HG03280 (cell line): ENCODE results near the gene LTV1.
A peak's percentile ranks its signal among the peaks of the same experiment; 100 is the strongest.
"Not testable (repeated sequence)": the region's sequence is repeated elsewhere in the genome, so short reads cannot be mapped to it uniquely, and the experiment has no call there.

Source experiments
- ATAC-seq: cut with Tn5 transposase; IDR thresholded peaks from one replicate; pipeline ENCODE4 v1.9.1; 2021; ENCODE audit warnings: mild to moderate bottlenecking, moderate library complexity; ENCODE audit not compliant: unreplicated experiment

The LTV1 gene

GRCh38 chr6:143842902-143843676, at the start of gene LTV1:
Gene LTV1, plus strand, starts transcription at chr6:143843338. Its CDS starts 140 bp downstream, at chr6:143843478.
- peak; percentile 100 for ATAC-seq

DNA sequence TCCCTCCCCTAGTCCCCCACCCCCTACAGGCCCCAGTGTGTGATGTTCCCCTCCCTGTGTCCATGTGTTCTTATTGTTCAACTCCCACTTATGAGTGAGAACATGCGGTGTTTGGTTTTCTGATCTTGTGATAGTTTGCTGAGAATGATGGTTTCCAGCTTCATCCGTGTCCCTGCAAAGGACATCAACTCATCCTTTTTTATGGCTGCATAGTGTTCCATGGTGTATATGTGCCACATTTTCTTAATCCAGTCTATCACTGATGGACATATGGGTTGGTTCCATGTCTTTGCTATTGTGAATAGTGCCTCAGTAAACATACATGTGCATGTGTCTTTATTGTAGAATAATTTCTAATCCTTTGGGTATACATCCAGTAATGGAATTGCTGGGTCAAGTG, 46.6 kb upstream of the LTV1 start:
- not testable (repeated sequence) for ATAC-seq

GRCh38 chr6:143798487-143798886, 44.7 kb upstream of the LTV1 start:
- not testable (repeated sequence) for ATAC-seq

DNA sequence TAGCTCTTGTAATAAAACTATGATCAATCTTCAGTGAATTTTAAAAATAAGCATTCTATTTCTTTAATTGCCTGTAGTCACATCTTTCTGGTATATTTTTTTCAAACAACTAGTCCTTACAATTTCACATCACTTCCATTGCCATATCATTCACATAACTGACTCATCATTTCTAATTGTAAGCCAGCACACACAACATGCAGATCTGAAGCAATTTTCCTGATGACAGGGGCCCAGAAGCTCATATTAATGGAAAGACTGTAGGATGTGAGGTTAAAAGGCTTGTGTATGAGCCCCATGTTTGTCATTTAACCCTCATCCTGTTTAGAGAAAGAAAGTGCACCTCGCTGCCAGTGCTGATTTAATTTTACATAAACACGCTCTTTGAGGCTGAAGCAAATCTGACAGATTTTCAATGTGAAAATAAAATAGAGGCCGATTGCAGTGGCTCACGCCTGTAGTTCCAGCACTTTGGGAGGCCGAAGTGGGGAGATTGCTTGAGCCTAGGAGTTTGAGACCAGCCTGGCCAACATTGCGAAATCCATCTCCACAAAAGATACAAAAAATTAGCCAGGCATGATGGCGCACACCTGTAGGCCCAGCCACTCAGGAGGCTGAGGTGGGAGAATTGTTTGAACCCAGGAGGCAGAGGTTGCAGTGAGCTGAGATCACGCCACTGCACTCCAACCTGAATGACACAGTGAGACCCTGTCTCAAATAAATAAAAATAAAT, 40.1 kb upstream of the LTV1 start:
- no peak for ATAC-seq

DNA sequence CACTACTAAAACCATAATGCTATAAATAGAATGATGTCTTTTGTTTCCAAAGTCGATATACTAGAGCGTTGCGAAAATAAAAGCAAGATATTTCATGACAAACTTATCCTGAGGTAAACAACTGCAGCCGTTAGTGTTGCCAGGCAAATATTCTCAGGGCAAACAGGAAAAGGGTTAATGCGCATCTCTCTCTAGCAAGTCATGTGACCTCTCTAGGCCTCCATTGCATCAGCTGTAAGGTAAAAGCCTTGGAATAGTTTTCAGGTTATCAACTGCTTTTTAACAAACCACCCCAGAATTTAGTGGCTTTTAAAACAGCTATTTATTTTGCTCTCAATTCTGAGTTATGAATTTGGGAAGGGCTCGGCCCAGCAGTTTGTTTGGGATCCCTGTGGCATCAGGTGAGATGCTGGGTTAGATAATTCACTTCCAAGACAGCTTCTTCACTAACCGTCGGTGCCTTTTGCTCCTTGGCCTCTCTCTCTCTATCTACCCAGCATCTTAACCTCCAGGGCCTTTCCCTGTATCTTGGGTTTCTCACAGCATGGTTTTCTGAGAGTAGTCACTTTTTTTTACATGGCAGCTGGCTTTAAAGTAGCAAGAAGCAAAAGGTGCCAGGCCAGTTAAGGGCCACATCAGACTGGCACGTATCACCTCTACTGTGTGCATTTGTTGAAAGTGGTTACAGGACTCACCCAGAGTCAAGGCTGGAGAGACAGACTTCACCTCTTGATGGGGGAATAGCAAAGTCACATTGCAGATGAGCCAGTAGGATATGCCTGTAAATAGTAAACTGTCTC, 39.2 kb upstream of the LTV1 start:
- ATAC-seq = no peak

GRCh38 chr6:143804835-143805239, 38.3 kb upstream of the LTV1 start:
- ATAC-seq = no peak

DNA sequence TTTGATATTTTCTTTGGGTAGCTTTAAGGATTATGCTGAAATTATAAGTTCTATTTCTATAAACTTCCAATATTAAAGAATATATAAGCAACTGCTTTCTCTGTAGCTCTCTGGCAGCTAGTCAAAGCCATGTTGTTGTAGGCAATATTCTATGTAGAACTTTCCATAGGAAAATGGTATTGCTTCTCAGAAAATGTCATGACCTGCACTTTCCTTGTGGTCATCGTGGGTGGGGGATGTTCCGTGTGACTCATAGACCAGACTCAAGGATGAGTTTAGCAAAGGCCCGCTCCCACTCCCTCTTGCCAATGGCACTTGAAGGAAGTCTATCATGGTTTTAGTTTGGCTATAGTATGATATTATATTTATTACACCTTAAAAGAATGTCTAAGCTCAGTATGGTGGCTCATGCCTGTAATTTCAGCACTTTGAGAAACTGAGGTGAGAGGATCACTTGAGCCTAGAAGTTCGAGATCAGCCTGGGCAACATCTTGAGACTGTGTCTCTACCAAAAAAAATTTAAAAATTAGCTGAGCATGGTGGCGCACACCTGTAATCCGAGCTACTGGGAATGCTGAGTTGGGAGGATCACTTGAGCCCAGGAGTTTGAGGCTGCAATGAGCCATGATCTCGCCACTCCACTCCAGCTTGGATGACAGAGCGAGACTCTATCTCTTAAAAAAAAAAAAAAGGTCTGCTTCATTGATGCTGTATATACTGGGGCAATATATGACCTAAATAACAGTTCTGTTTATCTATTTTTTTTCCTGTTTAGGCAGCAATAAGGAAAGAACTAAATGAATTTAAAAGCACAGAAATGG, 36.6 kb upstream of the LTV1 start:
- no peak for ATAC-seq

- ATAC-seq = no peak
Measured at GRCh38 chr6:143807103-143807772, 35.9 kb upstream of the LTV1 start.

DNA sequence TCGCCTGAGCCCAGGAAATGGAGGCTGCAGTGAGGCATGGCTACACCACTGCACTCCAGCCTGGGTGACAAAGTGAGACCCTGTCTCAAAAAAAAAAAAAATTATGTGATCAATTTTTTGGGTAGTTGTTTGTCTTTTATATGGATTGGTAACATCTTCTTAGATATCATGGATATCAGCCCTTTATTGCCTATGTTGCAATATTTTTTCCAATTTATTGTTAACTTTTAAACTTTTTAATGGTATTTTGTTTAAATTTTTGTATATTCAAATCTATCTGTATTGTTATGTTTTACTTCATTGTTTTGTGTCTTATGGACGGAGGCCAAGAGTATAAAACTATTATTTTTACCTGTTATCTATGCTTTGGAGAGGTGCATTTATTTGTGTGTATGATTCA, 32.4 kb upstream of the LTV1 start:
- ATAC-seq = no peak

GRCh38 chr6:143811501-143812157, 31.5 kb upstream of the LTV1 start:
- no peak for ATAC-seq

- no peak for ATAC-seq
Measured at GRCh38 chr6:143817621-143818020, 25.5 kb upstream of the LTV1 start.

- ATAC-seq = no peak
Measured at GRCh38 chr6:143821359-143821758, 21.8 kb upstream of the LTV1 start.

GRCh38 chr6:143822584-143823024, 20.5 kb upstream of the LTV1 start:
- ATAC-seq = no peak

GRCh38 chr6:143823548-143823947, 19.6 kb upstream of the LTV1 start:
- ATAC-seq = no peak

DNA sequence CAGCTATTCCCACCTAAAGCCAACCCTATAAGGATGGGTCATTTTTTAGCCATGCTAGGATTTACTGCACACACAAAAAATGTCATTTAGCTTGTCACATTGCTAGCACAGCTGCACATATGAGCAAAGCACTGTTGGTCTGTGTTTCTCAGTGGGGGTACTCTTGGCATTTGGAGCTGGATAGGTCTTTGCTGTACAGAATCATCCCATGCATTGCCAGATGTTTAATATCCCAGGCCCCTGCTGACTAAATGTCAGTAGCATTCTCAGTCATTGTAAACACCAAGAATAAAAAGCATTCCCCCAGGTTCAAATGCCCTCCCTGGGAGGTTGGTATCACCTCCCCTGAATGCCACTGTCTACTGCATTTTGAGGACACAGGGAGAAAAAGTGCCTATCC, 14.6 kb upstream of the LTV1 start:
- ATAC-seq = no peak

DNA sequence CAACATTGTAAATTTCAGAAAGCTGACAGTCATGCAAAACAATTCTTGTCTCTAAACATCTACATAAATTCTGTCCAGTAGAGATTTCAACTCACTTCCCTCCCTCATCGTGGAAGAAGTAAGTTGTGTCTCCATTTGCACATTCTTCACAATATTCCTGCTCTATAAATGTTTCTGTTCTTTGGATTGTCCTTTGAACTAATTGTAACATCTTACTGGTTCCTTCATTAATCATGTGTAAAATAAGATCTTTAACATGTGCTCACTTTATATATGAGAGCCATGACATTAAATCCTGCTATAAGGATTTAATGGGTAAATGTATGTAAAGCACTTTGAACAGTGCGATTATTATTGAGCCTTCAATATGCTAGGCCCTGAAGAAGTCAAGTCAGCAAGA, 7.0 kb upstream of the LTV1 start:
- ATAC-seq = no peak

DNA sequence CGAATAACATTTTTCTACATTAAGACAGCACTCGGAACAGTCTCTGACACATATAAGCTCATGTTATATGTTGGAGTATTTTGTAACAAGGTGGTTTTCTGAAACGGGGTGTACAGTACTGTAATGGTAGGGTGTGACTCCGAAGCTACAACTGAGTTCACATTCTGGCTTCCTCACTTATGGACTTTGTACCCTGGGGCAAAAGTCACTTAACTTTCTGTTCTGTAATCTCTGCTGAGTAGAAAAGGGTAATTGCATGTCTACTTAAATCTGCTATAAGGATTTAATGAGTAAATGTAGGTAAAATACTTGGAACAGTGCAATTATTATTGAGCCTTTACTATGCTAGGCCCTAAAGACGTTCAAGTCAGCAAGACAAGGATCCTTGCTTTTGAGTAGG, 4.7 kb upstream of the LTV1 start:
- no peak for ATAC-seq

GRCh38 chr6:143839196-143839595, 3.9 kb upstream of the LTV1 start:
- ATAC-seq = no peak

DNA sequence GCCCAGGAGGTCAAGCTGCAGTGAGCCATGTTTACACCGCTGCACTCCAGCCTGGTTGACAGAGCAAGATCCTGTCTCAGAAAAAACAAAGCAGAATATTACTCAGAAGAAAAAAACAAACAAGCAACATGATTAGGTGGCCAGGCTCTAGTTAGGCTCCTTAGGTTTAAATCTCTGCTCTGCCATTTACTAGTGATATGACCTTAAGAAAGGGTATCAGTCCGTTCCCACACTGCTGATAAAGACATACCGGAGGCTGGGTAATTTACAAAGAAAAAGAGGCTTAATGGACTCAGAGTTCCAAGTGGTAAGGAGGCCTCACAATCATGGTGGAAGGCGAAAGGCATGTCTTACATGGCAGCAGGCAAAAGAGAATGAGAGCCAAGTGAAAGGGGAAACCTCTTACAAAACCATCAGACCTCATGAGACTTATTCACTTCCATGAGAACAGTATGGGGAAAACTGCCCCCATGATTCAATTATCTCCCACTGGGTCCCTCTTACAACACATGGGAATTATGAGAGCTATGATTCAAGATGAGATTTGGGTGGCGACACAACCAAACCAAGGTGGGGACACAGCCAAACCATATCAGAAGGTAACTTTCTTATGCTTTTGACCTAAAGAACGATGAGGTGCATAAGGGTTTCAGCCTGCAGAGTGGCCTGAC, 2.4 kb upstream of the LTV1 start:
- no peak for ATAC-seq
